ENCODE results near the gene C1QTNF6. TPM values are rescaled to one million over a fixed set of nuclear protein-coding genes. Genes with fewer than 3 reads are reported as not detected.

Gene C1QTNF6
- total and polyA plus RNA-seq, 2 of the 8 experiments (the other 6 are each of a cell fraction or from before 2014, with no cell fraction given), result 3.1 to 6.5 TPM

- no peak for FAIRE-seq
- Histone ChIP-seq H3K23me2 (ENCODE audit: low read depth, low read length) (no peaks in the 10 kb centered on the region), H2BK5ac (ENCODE audit: low read depth, low read length) (no peak overlapping the region), H2BK15ac (ENCODE audit: low read length) (no peak overlapping the region), H3K27ac (ENCODE audit: low read depth, low read length) (no peak overlapping the region), H3K9me3 (ENCODE audit: insufficient read depth in 2 of 2, low read depth in 1 of 2, low read length in 1 of 2) (no peaks in the 10 kb centered on the region), H4K91ac (replicated peaks; ENCODE audit: insufficient read length, low read length) (no peak overlapping the region), H3K4ac (replicated peaks; ENCODE audit: insufficient read length, low read depth, low read length) (no peak overlapping the region), H3K14ac (ENCODE audit: insufficient read length) (no peak overlapping the region), H3K9ac (replicated peaks in 1 of 4; ENCODE audit: extremely low read depth in 1 of 4, low read depth in 3 of 4, low read length in 3 of 4) (no peak overlapping the region), H2BK120ac (replicated peaks; ENCODE audit: low read depth, low read length) (no peak overlapping the region), H3K79me1 (ENCODE audit: low read depth, low read length) (no peaks in the 10 kb centered on the region), H3K4me2 (ENCODE audit: insufficient read depth in 1 of 2, low read depth in 2 of 2, low read length in 2 of 2) (no peak overlapping the region), H3K36me3 (ENCODE audit: control insufficient read depth in 2 of 4, insufficient read depth in 4 of 4, low read length in 3 of 4) (no peaks in the 10 kb centered on the region), H2BK20ac (ENCODE audit: low read length) (no peak overlapping the region), H2AFZ (ENCODE audit: low read length) (no peak overlapping the region), H2AK5ac (ENCODE audit: low read depth, low read length) (no peak overlapping the region), H3K27me3 (replicated peaks in 1 of 4; ENCODE audit: control insufficient read depth in 3 of 4, extremely low read depth in 1 of 4, insufficient read depth in 3 of 4, low read length in 3 of 4) (no peaks in the 10 kb centered on the region; a peak in 2 of 7 replicates), H3K4me3 (ENCODE audit: extremely low read depth in 1 of 4, insufficient read depth in 2 of 4, low read depth in 3 of 4, low read length in 4 of 4) (no peak overlapping the region), H2BK12ac (ENCODE audit: low read depth, low read length) (no peak overlapping the region), H3K4me1 (replicated peaks in 1 of 4; ENCODE audit: control insufficient read depth in 3 of 4, insufficient read depth in 4 of 4, low read length in 3 of 4) (peaks cover 0 to 4% (median 1%) of the 10 kb centered on the region in 4 experiments; a peak in 3 of 7 replicates), H3K56ac (replicated peaks; ENCODE audit: insufficient read length, low read depth, low read length) (no peak overlapping the region), H3K23ac (ENCODE audit: insufficient read length) (no peak overlapping the region), H4K20me1 (replicated peaks in 1 of 2; ENCODE audit: control insufficient read depth in 1 of 2, insufficient read depth in 2 of 2, low read length in 2 of 2) (no peaks in the 10 kb centered on the region), H3K18ac (ENCODE audit: extremely low read depth, low read length) (no peak overlapping the region), H4K5ac (ENCODE audit: insufficient read length, low read depth, low read length) (no peak overlapping the region), H4K8ac (ENCODE audit: extremely low read depth, insufficient read depth, low read length) (no peak overlapping the region), H3K79me2 (ENCODE audit: control insufficient read depth in 1 of 2, insufficient read depth in 2 of 2, low read length in 2 of 2) (no peaks in the 10 kb centered on the region)
- WGBS, 2 experiments (ENCODE audit: extremely low coverage in 1 of 2, insufficient coverage in 1 of 2, insufficient read length in 1 of 2, insufficient replicate concordance in 2 of 2, low coverage in 1 of 2, low lambda C conversion rate in 2 of 2, missing lambda C conversion rate in 1 of 2), result 81% methylated on average over 6 of the region's 6 CpGs; no CpG with 5 or more reads in 1 of the 2 experiments
- no peak for DNase-seq (ENCODE audit: low read depth in 1 of 2, low spot score in 2 of 2)
- ChIA-PET CTCF (ENCODE audit: partially characterized antibody) (interaction anchor here (0.8 to 1.2 kb wide), 2 partner anchors 26 kb away, joined by 3 to 6 read pairs; no protein-coding TSS in a partner anchor), POLR2A (ENCODE audit: partially characterized antibody) (no interaction called here)
- TF ChIP-seq SIRT6 (IDR thresholded peaks at IDR 0.05; ENCODE audit: low read length) (no peak), CHD1 (IDR thresholded peaks at IDR 0.05; ENCODE audit: low read depth, low read length) (no peak), RBBP5 (IDR thresholded peaks at IDR 0.05; ENCODE audit: borderline replicate concordance, low read depth, low read length) (no peak), MAFK (IDR thresholded peaks at IDR 0.05; ENCODE audit: low read depth, low read length) (no peak), SIN3A (conservative IDR thresholded peaks at IDR 0.05 in 1 of 2, IDR thresholded peaks at IDR 0.05 in 1 of 2; ENCODE audit: low read depth in 1 of 2, low read length in 2 of 2) (no peak), HDAC2 (IDR thresholded peaks at IDR 0.05; ENCODE audit: borderline replicate concordance in 1 of 2, low read depth in 2 of 2, low read length in 2 of 2) (no peak), ASH2L (IDR thresholded peaks at IDR 0.05; ENCODE audit: low read length) (no peak), POLR2A (IDR thresholded peaks at IDR 0.05; ENCODE audit: control extremely low read depth in 1 of 2, low read depth in 2 of 2, low read length in 2 of 2) (no peak), YY1 (IDR thresholded peaks at IDR 0.05; ENCODE audit: low read depth, low read length) (no peak), JUN (IDR thresholded peaks at IDR 0.05; ENCODE audit: low read depth, low read length) (no peak), RAD21 (IDR thresholded peaks at IDR 0.05 in 1 of 2, conservative IDR thresholded peaks at IDR 0.05 in 1 of 2; ENCODE audit: low read depth in 2 of 2, low read length in 2 of 2) (no peak), SIX5 (IDR thresholded peaks at IDR 0.05; ENCODE audit: low read depth, low read length) (no peak), USF2 (IDR thresholded peaks at IDR 0.05; ENCODE audit: low read length) (no peak)
Observed at GRCh38 chr22:37173709-37174108, 14.3 kb downstream of the C1QTNF6 start.

Measured in H1 (cell line).